ENCODE results near the gene CD164L2. TPM values are rescaled to one million over a fixed set of nuclear protein-coding genes. Genes with fewer than 3 reads are reported as not detected.
A peak's percentile ranks its signal among the peaks of the same experiment; 100 is the strongest.

The CD164L2 gene
- total and polyA plus RNA-seq, 4 experiments from 2014 or later = 0.22 TPM; not detected in 3

DNA sequence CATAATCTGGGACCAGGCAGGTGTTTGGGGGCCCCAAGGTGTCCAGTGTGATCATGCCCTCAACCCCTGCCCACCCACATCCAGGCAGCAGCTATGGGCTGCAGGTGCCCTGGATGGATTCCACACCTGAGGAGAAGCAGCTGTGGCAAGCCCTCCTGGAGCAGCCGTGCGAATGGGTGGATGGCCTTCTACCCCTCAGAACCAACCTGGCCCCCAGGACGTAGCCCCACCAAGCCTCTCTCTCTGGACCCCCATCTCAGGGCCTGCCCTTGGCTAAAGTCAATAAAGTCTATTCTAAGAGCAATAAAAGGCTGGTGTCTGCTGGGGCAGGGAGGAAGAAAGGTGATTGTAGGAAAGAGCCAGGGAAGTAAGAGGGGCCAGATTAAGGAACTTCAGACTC is 29.5 kb downstream of the CD164L2 start:
- Mint-ChIP-seq H3K36me3 (peaks cover 0 to 14% of the 10 kb centered on the region in 2 donors), H3K27me3 (no peaks in the 10 kb centered on the region), H3K4me3 (no peak overlapping the region), H3K27ac (peak overlapping the region in 5 of 7 donors; percentile 28 to 77 (median 51)), H3K9me3 (no peaks in the 10 kb centered on the region), H3K4me1 (peaks cover 6 to 40% (median 23%) of the 10 kb centered on the region in 4 donors)
- Histone ChIP-seq H3K9me3 (ENCODE audit: control insufficient read depth in 1 of 2, low read length in 2 of 2) (no peaks in the 10 kb centered on the region), H3K4me3 (ENCODE audit: low read length in 2 of 2) (no peak overlapping the region), H3K4me1 (ENCODE audit: insufficient read depth, low read length) (peaks cover 37% of the 10 kb centered on the region), H3K36me3 (ENCODE audit: insufficient read depth, low read length) (peaks cover 10% of the 10 kb centered on the region), H3K27me3 (ENCODE audit: insufficient read depth, low read length) (no peaks in the 10 kb centered on the region), H3K27ac (ENCODE audit: low read depth, low read length) (no peak overlapping the region)
- intact Hi-C loops (cut with micrococcal nuclease) = no loop called here
- no peak for DNase-seq
- CTCF ChIA-PET (ENCODE audit: partially characterized antibody) = interaction anchor here (0.7 to 9.0 kb wide), 7 partner anchors 11 to 57 kb away, joined by 4 to 105 read pairs (median 23); partner anchors contain the start of genes MAP3K6 and SYTL1
- POLR2A ChIA-PET (ENCODE audit: partially characterized antibody) = interaction anchor here (2.4 to 15.5 kb wide), 2 partner anchors 10 to 12 kb away, joined by 11 to 202 read pairs; partner anchors contain the start of genes MAP3K6 and SYTL1

DNA sequence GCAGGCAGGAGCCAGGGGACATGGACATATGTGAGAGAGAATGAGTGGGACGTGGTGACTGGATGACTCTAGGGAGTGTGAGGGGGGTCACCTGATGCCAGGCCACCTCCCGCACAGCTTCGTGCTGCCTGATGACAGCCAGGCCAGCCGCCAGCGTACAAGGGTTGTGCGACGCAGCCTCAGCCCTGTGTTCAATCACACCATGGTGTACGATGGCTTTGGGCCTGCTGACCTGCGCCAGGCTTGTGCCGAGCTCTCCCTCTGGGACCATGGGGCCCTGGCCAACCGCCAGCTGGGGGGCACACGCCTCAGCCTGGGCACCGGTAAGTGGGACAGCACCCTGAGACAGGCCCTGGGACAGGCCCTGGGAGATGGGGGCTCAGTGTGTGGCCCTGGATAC is 30.0 kb downstream of the CD164L2 start:
- no peaks in the 10 kb centered on the region for H3K27me3 Mint-ChIP-seq
- Histone ChIP-seq H3K4me1 (ENCODE audit: insufficient read depth, low read length) (peaks cover 37% of the 10 kb centered on the region), H3K27me3 (ENCODE audit: insufficient read depth, low read length) (no peaks in the 10 kb centered on the region), H3K9me3 (ENCODE audit: control insufficient read depth in 1 of 2, low read length in 2 of 2) (no peaks in the 10 kb centered on the region), H3K4me3 (ENCODE audit: low read length in 2 of 2) (no peak overlapping the region), H3K27ac (ENCODE audit: low read depth, low read length) (no peak overlapping the region), H3K36me3 (ENCODE audit: insufficient read depth, low read length) (peaks cover 10% of the 10 kb centered on the region)
- intact Hi-C loops (cut with micrococcal nuclease) = no loop called here
- H3K9me3 Mint-ChIP-seq = no peaks in the 10 kb centered on the region
- H3K36me3 Mint-ChIP-seq = peaks cover 0 to 14% of the 10 kb centered on the region in 2 donors
- H3K4me1 Mint-ChIP-seq = peaks cover 6 to 36% (median 22%) of the 10 kb centered on the region in 4 donors
- ChIA-PET CTCF (ENCODE audit: partially characterized antibody) (interaction anchor here (2.1 to 9.0 kb wide), 3 partner anchors 13 to 56 kb away, joined by 5 to 63 read pairs (median 39); partner anchors contain the start of gene MAP3K6), POLR2A (ENCODE audit: partially characterized antibody) (interaction anchor here (2.4 to 15.5 kb wide), 2 partner anchors 10 to 12 kb away, joined by 11 to 202 read pairs; partner anchors contain the start of genes MAP3K6 and SYTL1)
- no peak overlapping the region for H3K4me3 Mint-ChIP-seq
- peak overlapping the region in 2 of 7 donors; percentile 40 to 47 for H3K27ac Mint-ChIP-seq
- DNase-seq = no peak

DNA sequence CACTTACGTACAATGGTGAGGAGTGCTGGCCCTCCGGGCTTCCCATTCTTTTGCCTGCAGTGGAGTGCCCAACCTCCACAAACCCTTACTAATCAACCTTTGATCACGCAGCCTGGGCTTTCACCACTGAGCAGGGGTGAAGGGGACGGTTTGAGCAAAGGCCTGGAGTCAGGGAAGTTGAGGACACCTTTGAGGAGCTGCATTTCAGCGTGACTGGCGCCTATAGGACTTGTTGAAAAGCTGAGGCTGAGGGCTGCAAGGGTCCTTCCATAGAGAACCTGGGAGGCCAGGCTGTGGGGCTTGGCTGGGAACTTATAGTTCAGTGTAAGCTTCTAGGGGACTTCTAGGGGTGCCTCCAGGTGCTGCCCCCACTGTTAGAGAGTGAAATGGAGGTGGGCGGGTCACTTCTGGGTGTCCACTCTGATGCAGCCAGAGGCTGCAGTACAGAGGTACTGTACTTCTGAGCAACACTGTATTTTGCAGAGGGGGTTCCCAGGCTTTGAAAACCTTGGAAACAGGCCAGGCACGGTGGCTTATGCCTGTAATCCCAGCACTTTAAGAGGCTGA is 31.5 kb downstream of the CD164L2 start:
- H3K27me3 ChIP-seq (ENCODE audit: insufficient read depth, low read length) = no peaks in the 10 kb centered on the region
- peaks cover 10 to 25% (median 13%) of the 10 kb centered on the region in 4 donors for H3K4me1 Mint-ChIP-seq
- H3K36me3 ChIP-seq (ENCODE audit: insufficient read depth, low read length) = peaks cover 10% of the 10 kb centered on the region
- H3K27me3 Mint-ChIP-seq = no peaks in the 10 kb centered on the region
- no peak overlapping the region for H3K4me3 ChIP-seq (ENCODE audit: low read length in 2 of 2)
- no peak for DNase-seq
- no peak overlapping the region for H3K27ac ChIP-seq (ENCODE audit: low read depth, low read length)
- CTCF ChIA-PET (ENCODE audit: partially characterized antibody) = interaction anchor here (9.0 kb wide), 1 partner anchor 18 kb away, joined by 63 read pairs; no protein-coding TSS in a partner anchor
- peak overlapping the region in 2 of 7 donors; percentile 13 to 22 for H3K27ac Mint-ChIP-seq
- POLR2A ChIA-PET (ENCODE audit: partially characterized antibody) = interaction anchor here (3.9 to 15.5 kb wide), 2 partner anchors 8 to 14 kb away, joined by 15 to 202 read pairs; partner anchors contain the start of genes MAP3K6 and SYTL1
- H3K9me3 Mint-ChIP-seq = no peaks in the 10 kb centered on the region
- intact Hi-C loops (cut with micrococcal nuclease) = no loop called here
- H3K4me1 ChIP-seq (ENCODE audit: insufficient read depth, low read length) = peaks cover 29% of the 10 kb centered on the region
- H3K9me3 ChIP-seq (ENCODE audit: control insufficient read depth in 1 of 2, low read length in 2 of 2) = no peaks in the 10 kb centered on the region
- no peak overlapping the region for H3K4me3 Mint-ChIP-seq
- peaks cover 8 to 25% of the 10 kb centered on the region in 2 donors for H3K36me3 Mint-ChIP-seq

DNA sequence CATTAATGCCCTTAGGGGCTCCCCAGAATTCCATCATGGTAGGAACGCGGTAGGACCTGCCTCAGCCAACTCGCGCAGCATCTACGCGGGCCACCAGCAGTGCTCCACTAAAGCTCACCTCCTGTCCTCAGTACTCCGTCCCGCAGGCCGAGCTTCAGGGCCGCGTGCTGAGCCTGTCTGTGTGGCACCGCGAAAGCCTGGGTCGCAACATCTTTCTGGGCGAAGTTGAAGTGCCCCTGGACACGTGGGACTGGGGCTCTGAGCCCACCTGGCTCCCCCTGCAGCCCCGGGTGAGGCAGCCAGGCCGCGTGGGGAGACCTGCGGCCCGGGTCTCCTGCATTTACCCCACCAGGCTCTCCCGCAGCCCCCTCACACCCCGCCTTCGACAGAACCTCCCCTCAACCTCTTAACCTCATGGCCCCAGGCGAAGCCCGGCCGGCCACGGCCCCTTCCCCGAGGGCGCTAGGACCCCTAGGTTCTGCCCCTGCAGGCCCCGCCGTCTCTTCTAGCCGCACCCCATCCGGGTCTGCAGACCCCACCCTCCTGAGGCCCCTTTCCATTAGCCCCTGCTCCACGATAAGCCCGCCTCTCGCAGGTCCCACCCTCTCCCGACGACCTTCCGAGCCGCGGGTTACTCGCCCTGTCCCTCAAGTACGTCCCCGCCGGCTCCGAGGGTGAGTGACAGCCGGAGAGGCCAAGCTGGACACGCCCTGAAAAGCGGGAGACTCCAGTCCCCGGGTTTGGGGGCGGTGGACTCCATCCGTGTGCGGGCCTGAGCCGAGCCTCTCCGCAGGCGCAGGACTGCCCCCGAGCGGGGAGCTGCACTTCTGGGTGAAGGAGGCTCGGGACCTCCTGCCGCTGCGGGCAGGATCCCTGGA is 32.2 kb downstream of the CD164L2 start:
- H3K27ac ChIP-seq (ENCODE audit: low read depth, low read length) = no peak overlapping the region
- H3K36me3 Mint-ChIP-seq = peaks cover 12 to 30% of the 10 kb centered on the region in 2 donors
- DNase-seq = no peak
- H3K9me3 Mint-ChIP-seq = no peaks in the 10 kb centered on the region
- no peaks in the 10 kb centered on the region for H3K27me3 ChIP-seq (ENCODE audit: insufficient read depth, low read length)
- H3K27me3 Mint-ChIP-seq = no peaks in the 10 kb centered on the region
- no peaks in the 10 kb centered on the region for H3K9me3 ChIP-seq (ENCODE audit: control insufficient read depth in 1 of 2, low read length in 2 of 2)
- intact Hi-C loops (cut with micrococcal nuclease) = no loop called here
- no peak overlapping the region for H3K4me3 ChIP-seq (ENCODE audit: low read length in 2 of 2)
- H3K4me1 Mint-ChIP-seq = peaks cover 12 to 23% (median 13%) of the 10 kb centered on the region in 4 donors
- H3K36me3 ChIP-seq (ENCODE audit: insufficient read depth, low read length) = peaks cover 15% of the 10 kb centered on the region
- CTCF ChIA-PET (ENCODE audit: partially characterized antibody) = interaction anchor here (1.2 to 2.5 kb wide), 2 partner anchors 18 to 24 kb away, joined by 3 to 13 read pairs; no protein-coding TSS in a partner anchor
- peaks cover 26% of the 10 kb centered on the region for H3K4me1 ChIP-seq (ENCODE audit: insufficient read depth, low read length)
- POLR2A ChIA-PET (ENCODE audit: partially characterized antibody) = interaction anchor here (3.9 to 15.5 kb wide), 2 partner anchors 8 to 15 kb away, joined by 15 to 202 read pairs; partner anchors contain the start of genes MAP3K6 and SYTL1
- no peak overlapping the region for H3K27ac Mint-ChIP-seq
- no peak overlapping the region for H3K4me3 Mint-ChIP-seq

DNA sequence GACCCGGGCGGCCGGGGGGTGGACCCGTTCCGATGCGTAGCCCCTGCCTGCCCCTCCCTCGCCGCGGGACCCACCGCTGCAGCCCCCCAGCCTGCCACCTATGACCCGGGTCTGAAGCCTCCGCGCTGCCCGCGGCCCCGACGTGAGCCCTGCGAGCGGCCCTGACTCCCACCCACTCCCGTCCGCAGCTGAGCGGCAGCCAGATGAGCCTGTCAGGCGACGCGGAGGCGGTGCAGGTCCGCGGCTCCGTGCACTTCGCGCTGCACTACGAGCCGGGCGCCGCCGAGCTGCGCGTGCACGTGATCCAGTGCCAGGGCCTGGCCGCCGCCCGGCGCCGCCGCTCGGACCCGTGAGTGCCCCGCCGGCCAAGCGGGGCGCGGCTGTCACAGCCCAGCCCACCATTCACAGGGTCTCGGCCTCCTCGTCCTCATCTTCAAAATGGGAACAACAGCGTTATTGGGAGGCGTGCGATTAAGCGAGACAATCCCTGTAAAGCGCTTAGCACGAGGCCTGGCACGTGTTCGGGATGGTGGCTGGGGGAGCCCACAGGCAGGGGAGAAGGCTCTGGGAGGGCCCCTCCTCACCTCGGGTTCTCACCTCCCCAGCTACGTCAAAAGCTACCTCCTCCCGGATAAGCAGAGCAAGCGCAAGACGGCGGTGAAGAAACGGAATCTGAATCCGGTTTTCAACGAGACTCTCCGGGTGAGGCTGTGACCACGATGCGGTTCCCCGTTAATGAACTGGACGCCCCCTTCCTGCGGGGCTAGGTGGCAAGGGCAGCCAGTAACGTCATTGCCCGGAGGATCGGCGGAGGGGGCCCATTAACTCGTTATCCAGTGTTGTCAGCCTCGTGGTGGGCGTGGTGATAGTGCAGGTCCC is 33.1 kb downstream of the CD164L2 start:
- no peaks in the 10 kb centered on the region for H3K9me3 ChIP-seq (ENCODE audit: control insufficient read depth in 1 of 2, low read length in 2 of 2)
- Mint-ChIP-seq H3K9me3 (no peaks in the 10 kb centered on the region), H3K27ac (no peak overlapping the region), H3K36me3 (peaks cover 16 to 33% of the 10 kb centered on the region in 2 donors), H3K4me1 (peaks cover 7 to 24% (median 9%) of the 10 kb centered on the region in 4 donors), H3K27me3 (no peaks in the 10 kb centered on the region), H3K4me3 (no peak overlapping the region)
- no peak overlapping the region for H3K27ac ChIP-seq (ENCODE audit: low read depth, low read length)
- intact Hi-C loops (cut with micrococcal nuclease) = loop anchor here (1.0 kb wide), 1 partner anchor 9 kb away; no protein-coding TSS in a partner anchor
- H3K4me1 ChIP-seq (ENCODE audit: insufficient read depth, low read length) = peaks cover 26% of the 10 kb centered on the region
- no peak overlapping the region for H3K4me3 ChIP-seq (ENCODE audit: low read length in 2 of 2)
- no peak for DNase-seq
- peaks cover 22% of the 10 kb centered on the region for H3K36me3 ChIP-seq (ENCODE audit: insufficient read depth, low read length)
- no peaks in the 10 kb centered on the region for H3K27me3 ChIP-seq (ENCODE audit: insufficient read depth, low read length)
- POLR2A ChIA-PET (ENCODE audit: partially characterized antibody) = interaction anchor here (2.2 to 15.5 kb wide), 3 partner anchors 7 to 16 kb away, joined by 15 to 202 read pairs (median 21); partner anchors contain the start of genes MAP3K6 and SYTL1
- CTCF ChIA-PET (ENCODE audit: partially characterized antibody) = interaction anchor here (0.9 to 2.5 kb wide), 4 partner anchors 7 to 24 kb away, joined by 3 to 13 read pairs (median 6); partner anchors contain the start of gene SYTL1
